Endothelial cell of umbilical vein (primary cell): Measurements from ENCODE around the gene TMEM18. TPM values are rescaled to one million over a fixed set of nuclear protein-coding genes. Genes with fewer than 3 reads are reported as not detected.

Experiments used
- BruUV-seq: library from RNA; stranded (reverse); fragments of 400-500 nt; replicated peaks from 2 replicates; lab custom pipeline; 2021; lab: Mats Ljungman, UMichigan
- CTCF ChIA-PET: fragments of 300-600, 350-600 bp; sonication (Branson Sonifier 250); formaldehyde crosslinking; loops from one replicate; lab custom pipeline; 2021; ENCODE audit warnings: antibody characterized with exemption, inconsistent platforms; lab: Charles Lee
- POLR2A ChIA-PET: fragments of 300-600, 350-600 bp; sonication (Branson Sonifier 250); formaldehyde crosslinking; loops from one replicate; lab custom pipeline; 2021; ENCODE audit warnings: antibody characterized with exemption, inconsistent platforms; lab: Charles Lee
- DNase-seq: peaks from one replicate; pipeline ENCODE4 v3.0.0-alpha.2; 2011; ENCODE audit warnings: low read depth, low spot score
- FAIRE-seq: peaks from 2 replicates; lab custom pipeline; 2011; peaks lifted over from hg19 to GRCh38; lab: Jason Lieb, UNC
- H2AFZ ChIP-seq: 2 replicates; pipeline ENCODE4 v1.6.0; 2012; ENCODE audit warnings: low read depth, low read length, control low read depth, inconsistent platforms
- H3K27ac ChIP-seq: 2 replicates; pipeline ENCODE4 v1.5.1; 2011; ENCODE audit warnings: low read depth, mild to moderate bottlenecking, control low read depth, low read length, moderate library complexity; ENCODE audit not compliant: insufficient read depth
- H3K27me3 ChIP-seq, 2 experiments: 2 replicates each; pipeline versions ENCODE4 v1.6.0 to v1.6.1; 2011; ENCODE audit warnings: low read length in 2 of 2, mixed read lengths in 1 of 2; ENCODE audit not compliant: control insufficient read depth in 2 of 2, insufficient read depth in 2 of 2
- H3K36me3 ChIP-seq, 2 experiments: 2 replicates in 1 of 2; 3 replicates in 1 of 2; pipeline ENCODE4 v1.5.1; 2011; ENCODE audit warnings: low read length in 2 of 2, mild to moderate bottlenecking in 1 of 2, moderate library complexity in 1 of 2; ENCODE audit not compliant: control insufficient read depth in 2 of 2, insufficient read depth in 2 of 2; ENCODE audit errors: extremely low read depth in 1 of 2
- H3K4me1 ChIP-seq: 3 replicates; pipeline ENCODE4 v1.5.1; 2011; ENCODE audit warnings: mild to moderate bottlenecking, low read length; ENCODE audit not compliant: control insufficient read depth, insufficient read depth; ENCODE audit errors: extremely low read depth
- H3K4me2 ChIP-seq: 2 replicates; pipeline ENCODE4 v1.6.1; 2011; ENCODE audit warnings: low read length, control low read depth, mixed read lengths; ENCODE audit not compliant: insufficient read depth
- H3K4me3 ChIP-seq, 3 experiments: fragments of 200-600 bp in 1 of 3; sonication (generic), shearing (Covaris generic) in 1 of 3; replicated peaks in 1 of 3; 2 replicates each; pipeline ENCODE4 v1.5.1; 2011 to 2016; ENCODE audit warnings: control low read depth in 3 of 3, low read length in 3 of 3, mild to moderate bottlenecking in 2 of 3, inconsistent platforms in 1 of 3, low read depth in 1 of 3, moderate library complexity in 1 of 3; ENCODE audit not compliant: insufficient read depth in 1 of 3
- H3K79me2 ChIP-seq: 2 replicates; pipeline ENCODE4 v1.6.0; 2012; ENCODE audit warnings: low read length, inconsistent platforms; ENCODE audit not compliant: control insufficient read depth, insufficient read depth
- H3K9ac ChIP-seq: replicated peaks from 2 replicates; pipeline ENCODE3; 2011; ENCODE audit warnings: low read length, control low read depth; ENCODE audit not compliant: insufficient read depth; ENCODE audit errors: extremely low read depth
- H3K9me1 ChIP-seq: replicated peaks from 3 replicates; pipeline ENCODE4 v1.6.0; 2011; ENCODE audit warnings: mild to moderate bottlenecking, low read length; ENCODE audit not compliant: control insufficient read depth, insufficient read depth; ENCODE audit errors: extremely low read depth
- H3K9me3 ChIP-seq: replicated peaks from 2 replicates; pipeline ENCODE4 v1.5.1; 2012; ENCODE audit warnings: low read length, inconsistent platforms; ENCODE audit not compliant: control insufficient read depth, insufficient read depth
- H4K20me1 ChIP-seq: replicated peaks from 2 replicates; pipeline ENCODE3; 2011; ENCODE audit warnings: mild to moderate bottlenecking, low read length; ENCODE audit not compliant: control insufficient read depth, insufficient read depth; ENCODE audit errors: extremely low read depth
- EZH2 ChIP-seq: IDR thresholded peaks from 2 replicates; pipeline ENCODE4 v1.6.1; 2012; ENCODE audit warnings: borderline replicate concordance, low read depth, mild to moderate bottlenecking, moderate library complexity, low read length, inconsistent platforms; ENCODE audit not compliant: severe bottlenecking
- FOS ChIP-seq: IDR thresholded peaks from 2 replicates; pipeline ENCODE4 v1.6.1; 2011; ENCODE audit warnings: mild to moderate bottlenecking, low read length, moderate library complexity, borderline replicate concordance; ENCODE audit not compliant: insufficient read depth
- GATA2 ChIP-seq: IDR thresholded peaks from 2 replicates; pipeline ENCODE4 v1.7.0; 2011; ENCODE audit warnings: low read depth, mild to moderate bottlenecking, moderate library complexity, mixed read lengths, low read length; ENCODE audit not compliant: insufficient read length, insufficient read depth
- JUN ChIP-seq: IDR thresholded peaks from 2 replicates; pipeline ENCODE4 v1.6.1; 2011; ENCODE audit warnings: borderline replicate concordance, low read depth; ENCODE audit not compliant: insufficient read length, insufficient read depth
- MYC ChIP-seq: IDR thresholded peaks from one replicate; pipeline ENCODE4 v1.6.1; 2011; ENCODE audit warnings: mild to moderate bottlenecking, low read depth, low read length
- POLR2A ChIP-seq: IDR thresholded peaks from 2 replicates; pipeline ENCODE4 v1.6.1; 2012; ENCODE audit warnings: low read depth, mild to moderate bottlenecking, control low read depth, low read length
- POLR2AphosphoS5 ChIP-seq: IDR thresholded peaks from 2 replicates; pipeline ENCODE4 v1.6.1; 2012; ENCODE audit warnings: low read depth, mild to moderate bottlenecking, control low read depth, low read length, moderate library complexity; ENCODE audit not compliant: insufficient read depth
- dilution Hi-C: fragments of 300-500 bp; cut with MboI; formaldehyde crosslinking; loops from one replicate; pipeline ENCODE4 v1.15.0; 2019; ENCODE audit warnings: low sequenced_read_pairs; ENCODE audit not compliant: extremely low pct_ligation_motif_present
- intact Hi-C: fragments of 100-400 bp; cut with micrococcal nuclease; formaldehyde crosslinking; loops from one replicate; pipeline ENCODE4 v1.10.0; 2022
- polyA plus RNA-seq, 4 experiments: library from polyadenylated mRNA; depleted of rRNA in 3 of 4; stranded (reverse) in 3 of 4; unstranded in 1 of 4; fragments of >200 nt; gene quantifications; 2 replicates each; pipeline versions ENCODE4 v1.2.1 to v1.2.3, GENCODE V29; 2011 to 2012; ENCODE audit warnings: missing spikeins in 1 of 4
- total RNA-seq: library from RNA; stranded (reverse); gene quantifications from 2 replicates; pipeline ENCODE4 v1.2.3, GENCODE V29; 2021
- TF ChIP-seq, protein P1 (sequence below), 2 donors: IDR thresholded peaks; 1 replicate in 1 of 2; 2 replicates in 1 of 2; pipeline ENCODE4 v1.5.1; 2011; ENCODE audit warnings: low read length in 2 of 2, mild to moderate bottlenecking in 2 of 2, moderate library complexity in 2 of 2, control low read depth in 1 of 2, inconsistent platforms in 1 of 2, low read depth in 1 of 2; ENCODE audit not compliant: insufficient read depth in 1 of 2; ENCODE audit errors: extremely low read depth in 1 of 2
- TF ChIP-seq, protein P2 (sequence below): IDR thresholded peaks from 2 replicates; pipeline ENCODE4 v1.6.1; 2011; ENCODE audit not compliant: insufficient read depth, insufficient read length

Gene TMEM18
- total and polyA plus RNA-seq, 2 donors (not counting 3 experiments of a cell fraction or from before 2014, with no cell fraction given): 19.1 to 23.1 TPM

DNA sequence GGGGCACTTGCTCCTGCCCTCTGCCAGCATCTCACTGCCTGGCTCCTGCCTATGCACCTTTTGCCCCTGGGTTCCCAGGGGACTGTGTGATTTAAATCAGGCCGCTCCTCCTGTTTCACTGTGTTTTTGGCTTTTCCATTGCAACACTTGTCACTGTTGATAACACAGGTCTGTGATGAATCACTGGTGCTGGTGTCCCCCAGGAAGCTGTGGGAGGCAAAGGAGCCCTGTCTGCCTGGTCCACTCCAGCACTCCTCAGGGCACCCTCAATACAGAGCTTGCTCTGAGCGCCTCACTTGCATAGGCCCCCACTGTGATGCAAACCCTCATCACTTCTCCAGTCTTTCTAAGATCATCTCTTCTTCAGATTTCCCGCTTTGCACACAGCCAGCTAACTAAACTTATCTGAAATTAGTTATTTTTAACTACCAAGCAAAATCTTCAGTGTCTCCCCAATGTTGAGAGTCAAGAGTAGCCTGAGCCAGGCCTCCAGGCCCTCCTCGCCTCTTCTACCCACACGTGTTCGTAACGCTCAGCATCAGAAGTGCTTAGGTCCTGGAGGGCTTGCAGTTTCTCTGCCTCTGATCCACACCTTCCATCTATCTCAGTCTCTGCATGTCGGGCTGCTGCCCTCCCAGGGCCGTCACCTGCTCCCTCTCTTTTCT, 2.8 kb downstream of the TMEM18 start:
- H3K27me3 ChIP-seq: no peaks in the 10 kb centered on the region
- no peak overlapping the region for H3K9ac ChIP-seq
- BruUV-seq: no TSS peak
- H3K4me3 ChIP-seq: no peak overlapping the region
- H4K20me1 ChIP-seq: no peaks in the 10 kb centered on the region
- no peak overlapping the region for H3K4me2 ChIP-seq
- ChIA-PET POLR2A (no interaction called here), CTCF (interaction anchor here (1.3 kb wide), 1 partner anchor 1076 kb away, joined by 3 read pairs; no protein-coding TSS in a partner anchor)
- no peak for FAIRE-seq
- H3K9me1 ChIP-seq: no peaks in the 10 kb centered on the region
- H3K79me2 ChIP-seq: peaks cover 25% of the 10 kb centered on the region
- TF ChIP-seq FOS: no peak
- no peak for TF ChIP-seq MYC
- no peak for TF ChIP-seq GATA2
- TF ChIP-seq, protein P1, sequence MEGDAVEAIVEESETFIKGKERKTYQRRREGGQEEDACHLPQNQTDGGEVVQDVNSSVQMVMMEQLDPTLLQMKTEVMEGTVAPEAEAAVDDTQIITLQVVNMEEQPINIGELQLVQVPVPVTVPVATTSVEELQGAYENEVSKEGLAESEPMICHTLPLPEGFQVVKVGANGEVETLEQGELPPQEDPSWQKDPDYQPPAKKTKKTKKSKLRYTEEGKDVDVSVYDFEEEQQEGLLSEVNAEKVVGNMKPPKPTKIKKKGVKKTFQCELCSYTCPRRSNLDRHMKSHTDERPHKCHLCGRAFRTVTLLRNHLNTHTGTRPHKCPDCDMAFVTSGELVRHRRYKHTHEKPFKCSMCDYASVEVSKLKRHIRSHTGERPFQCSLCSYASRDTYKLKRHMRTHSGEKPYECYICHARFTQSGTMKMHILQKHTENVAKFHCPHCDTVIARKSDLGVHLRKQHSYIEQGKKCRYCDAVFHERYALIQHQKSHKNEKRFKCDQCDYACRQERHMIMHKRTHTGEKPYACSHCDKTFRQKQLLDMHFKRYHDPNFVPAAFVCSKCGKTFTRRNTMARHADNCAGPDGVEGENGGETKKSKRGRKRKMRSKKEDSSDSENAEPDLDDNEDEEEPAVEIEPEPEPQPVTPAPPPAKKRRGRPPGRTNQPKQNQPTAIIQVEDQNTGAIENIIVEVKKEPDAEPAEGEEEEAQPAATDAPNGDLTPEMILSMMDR (IDR thresholded peaks at IDR 0.05; ENCODE audit: extremely low read depth in 1 of 2, insufficient read depth in 1 of 2, low read depth in 1 of 2, low read length in 2 of 2): no peak
- no peak for TF ChIP-seq POLR2A
- no peak for TF ChIP-seq POLR2AphosphoS5
- no peak for TF ChIP-seq JUN
- no peak for TF ChIP-seq EZH2
- TF ChIP-seq, protein P2, sequence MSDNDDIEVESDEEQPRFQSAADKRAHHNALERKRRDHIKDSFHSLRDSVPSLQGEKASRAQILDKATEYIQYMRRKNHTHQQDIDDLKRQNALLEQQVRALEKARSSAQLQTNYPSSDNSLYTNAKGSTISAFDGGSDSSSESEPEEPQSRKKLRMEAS: no peak
- H3K27ac ChIP-seq: peak overlapping the region; percentile 48
- intact Hi-C loops (no loop called here), dilution Hi-C loops (no loop called here)
- DNase-seq: no peak
- no peak overlapping the region for H2AFZ ChIP-seq
- no peaks in the 10 kb centered on the region for H3K9me3 ChIP-seq
- peaks cover 25% of the 10 kb centered on the region for H3K4me1 ChIP-seq
- peaks cover 0 to 6% of the 10 kb centered on the region in 2 experiments for H3K36me3 ChIP-seq
